ENCODE results near the gene OR5K1. TPM values are rescaled to one million over a fixed set of nuclear protein-coding genes. Genes with fewer than 3 reads are reported as not detected.

Gene OR5K1
- total RNA-seq, 1 experiment from 2014 or later, result not detected

DNA sequence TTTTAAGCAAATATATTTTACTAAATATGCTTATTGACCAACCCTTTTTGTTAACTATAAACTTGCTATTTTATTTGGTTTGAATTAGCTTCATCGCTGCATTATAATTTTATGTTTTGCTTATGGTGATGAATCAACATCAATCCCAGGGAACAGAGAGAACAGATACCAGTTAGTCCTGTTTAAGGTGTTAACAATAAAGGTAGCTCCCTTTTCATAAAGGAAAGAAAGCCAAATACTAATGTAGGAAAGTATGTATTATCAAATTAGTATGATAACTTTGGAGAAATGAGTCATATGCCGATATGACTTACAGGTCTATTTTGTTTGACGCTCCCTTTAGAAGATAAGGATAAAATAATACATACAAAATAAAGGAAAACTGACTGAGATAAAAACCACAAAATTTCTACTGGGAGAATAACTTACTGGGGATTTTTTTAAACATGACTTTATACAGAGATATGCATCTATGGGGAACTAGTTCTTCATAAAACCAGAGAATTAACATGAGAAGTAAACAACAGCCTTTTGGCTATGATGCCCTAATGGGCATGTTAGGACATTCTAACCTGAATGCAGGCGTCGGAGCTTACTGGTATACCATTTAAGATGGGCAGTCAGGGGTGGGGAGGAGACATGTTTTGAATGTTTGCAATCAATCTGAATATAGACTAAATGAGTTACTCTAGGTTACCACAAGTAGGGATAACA, 39.0 kb downstream of the OR5K1 start:
- CTCF ChIA-PET, result no interaction called here
- Histone ChIP-seq H3K4me3 (replicated peaks in 1 of 2; ENCODE audit: low read depth in 1 of 2, low read length in 2 of 2) (no peak overlapping the region), H3K9ac (ENCODE audit: low read length) (no peak overlapping the region), H3K79me2 (ENCODE audit: insufficient read depth, low read length) (no peaks in the 10 kb centered on the region), H3K36me3 (ENCODE audit: control insufficient read depth in 1 of 2, insufficient read depth in 2 of 2, low read length in 2 of 2) (no peaks in the 10 kb centered on the region), H3K27me3 (ENCODE audit: insufficient read depth, low read length) (no peaks in the 10 kb centered on the region), H3K9me3 (ENCODE audit: control insufficient read depth in 1 of 2, insufficient read depth in 1 of 2, low read depth in 1 of 2, low read length in 2 of 2) (no peaks in the 10 kb centered on the region), H3K9me2 (ENCODE audit: insufficient read depth) (no peaks in the 10 kb centered on the region), H3K4me1 (ENCODE audit: control insufficient read depth in 1 of 2, insufficient read depth in 2 of 2, low read length in 2 of 2) (peaks cover 14 to 16% of the 10 kb centered on the region in 2 experiments; a peak in 3 of 4 replicates), H2AFZ (ENCODE audit: low read depth, low read length, poor library complexity, severe bottlenecking) (no peak overlapping the region), H3K4me2 (ENCODE audit: low read length) (no peak overlapping the region), H3K27ac (ENCODE audit: low read depth, low read length) (no peak overlapping the region), H4K20me1 (ENCODE audit: insufficient read depth) (no peaks in the 10 kb centered on the region)
- RAD21 ChIA-PET (ENCODE audit: low non-redundant PET in 1 of 2, low total read pairs in 2 of 2, uncharacterized antibody in 2 of 2, unreplicated experiment in 2 of 2), result no interaction called here
- ATAC-seq, result no peak
- no peak for DNase-seq (ENCODE audit: low read depth, low spot score)
- intact Hi-C loops (cut with micrococcal nuclease), result no loop called here
- no TSS peak for BruUV-seq (replicated peaks)
- POLR2A ChIA-PET, result interaction anchor here (1.0 kb wide), 1 partner anchor 10 kb away, joined by 3 read pairs; no protein-coding TSS in a partner anchor
- no peak for TF ChIP-seq ELF1 (IDR thresholded peaks at IDR 0.05; ENCODE audit: borderline replicate concordance, low read depth)
- no peak for TF ChIP-seq SP1 (IDR thresholded peaks at IDR 0.05; ENCODE audit: low read depth)
- no peak for TF ChIP-seq SRF (IDR thresholded peaks at IDR 0.05; ENCODE audit: low read depth)
- TF ChIP-seq EGR1 (IDR thresholded peaks at IDR 0.05; ENCODE audit: low read depth), result no peak
- TF ChIP-seq SIN3A (IDR thresholded peaks at IDR 0.05; ENCODE audit: low read depth), result no peak
- no peak for TF ChIP-seq YY1 (IDR thresholded peaks at IDR 0.05; ENCODE audit: extremely low read depth, insufficient replicate concordance, low read depth, low read length)
- no peak for TF ChIP-seq EZH2 (IDR thresholded peaks at IDR 0.05)

DNA sequence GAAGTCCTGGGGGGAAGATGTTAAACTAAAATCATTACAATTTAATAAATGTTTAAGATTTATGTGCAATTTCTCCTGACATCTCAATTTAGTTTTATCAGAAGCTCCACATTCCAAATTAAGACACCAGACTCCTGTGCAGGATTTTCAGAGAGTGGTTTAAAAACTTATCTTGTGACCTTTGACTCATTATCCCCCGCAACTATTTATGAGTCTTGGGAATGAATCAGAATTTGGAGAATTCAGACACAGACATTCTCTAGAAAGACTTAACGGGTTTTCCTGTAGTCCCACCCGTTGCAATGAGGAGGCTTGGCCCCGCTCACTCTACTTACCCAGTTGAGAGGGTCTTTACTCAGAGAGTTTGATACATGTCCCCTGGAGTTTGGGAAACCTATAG, 41.5 kb downstream of the OR5K1 start:
- BruUV-seq (replicated peaks), result no TSS peak
- peak overlapping the region; percentile 15; the same call in 1 of the 2 replicates for H3K4me2 ChIP-seq (ENCODE audit: low read length)
- no peaks in the 10 kb centered on the region for H3K36me3 ChIP-seq (ENCODE audit: control insufficient read depth in 1 of 2, insufficient read depth in 2 of 2, low read length in 2 of 2)
- ChIA-PET POLR2A (interaction anchor here (0.7 to 1.8 kb wide), 3 partner anchors 9 to 22 kb away, joined by 4 to 6 read pairs (median 5); no protein-coding TSS in a partner anchor), CTCF (no interaction called here), RAD21 (ENCODE audit: low non-redundant PET in 1 of 2, low total read pairs in 2 of 2, uncharacterized antibody in 2 of 2, unreplicated experiment in 2 of 2) (no interaction called here)
- H3K79me2 ChIP-seq (ENCODE audit: insufficient read depth, low read length), result no peaks in the 10 kb centered on the region
- no peak overlapping the region for H3K9ac ChIP-seq (ENCODE audit: low read length)
- no peak overlapping the region for H3K27ac ChIP-seq (ENCODE audit: low read depth, low read length)
- ATAC-seq (no peak), DNase-seq (ENCODE audit: low read depth, low spot score) (no peak)
- H3K9me2 ChIP-seq (ENCODE audit: insufficient read depth), result no peaks in the 10 kb centered on the region
- H3K9me3 ChIP-seq (ENCODE audit: control insufficient read depth in 1 of 2, insufficient read depth in 1 of 2, low read depth in 1 of 2, low read length in 2 of 2), result no peaks in the 10 kb centered on the region
- no peaks in the 10 kb centered on the region for H3K27me3 ChIP-seq (ENCODE audit: insufficient read depth, low read length)
- peaks cover 20 to 21% of the 10 kb centered on the region in 2 experiments; a peak in 3 of 4 replicates for H3K4me1 ChIP-seq (ENCODE audit: control insufficient read depth in 1 of 2, insufficient read depth in 2 of 2, low read length in 2 of 2)
- H2AFZ ChIP-seq (ENCODE audit: low read depth, low read length, poor library complexity, severe bottlenecking), result no peak overlapping the region
- H4K20me1 ChIP-seq (ENCODE audit: insufficient read depth), result no peaks in the 10 kb centered on the region
- H3K4me3 ChIP-seq (replicated peaks in 1 of 2; ENCODE audit: low read depth in 1 of 2, low read length in 2 of 2), result no peak overlapping the region
- intact Hi-C loops (cut with micrococcal nuclease), result no loop called here
- TF ChIP-seq EZH2phosphoT487 (IDR thresholded peaks at IDR 0.05; ENCODE audit: borderline replicate concordance), result no peak
- TF ChIP-seq TCF7L2 (IDR thresholded peaks at IDR 0.05; ENCODE audit: borderline replicate concordance, extremely low read depth, insufficient read depth, insufficient read length), result no peak
- TF ChIP-seq ELF1 (IDR thresholded peaks at IDR 0.05; ENCODE audit: borderline replicate concordance, low read depth), result no peak
- TF ChIP-seq, protein P1, sequence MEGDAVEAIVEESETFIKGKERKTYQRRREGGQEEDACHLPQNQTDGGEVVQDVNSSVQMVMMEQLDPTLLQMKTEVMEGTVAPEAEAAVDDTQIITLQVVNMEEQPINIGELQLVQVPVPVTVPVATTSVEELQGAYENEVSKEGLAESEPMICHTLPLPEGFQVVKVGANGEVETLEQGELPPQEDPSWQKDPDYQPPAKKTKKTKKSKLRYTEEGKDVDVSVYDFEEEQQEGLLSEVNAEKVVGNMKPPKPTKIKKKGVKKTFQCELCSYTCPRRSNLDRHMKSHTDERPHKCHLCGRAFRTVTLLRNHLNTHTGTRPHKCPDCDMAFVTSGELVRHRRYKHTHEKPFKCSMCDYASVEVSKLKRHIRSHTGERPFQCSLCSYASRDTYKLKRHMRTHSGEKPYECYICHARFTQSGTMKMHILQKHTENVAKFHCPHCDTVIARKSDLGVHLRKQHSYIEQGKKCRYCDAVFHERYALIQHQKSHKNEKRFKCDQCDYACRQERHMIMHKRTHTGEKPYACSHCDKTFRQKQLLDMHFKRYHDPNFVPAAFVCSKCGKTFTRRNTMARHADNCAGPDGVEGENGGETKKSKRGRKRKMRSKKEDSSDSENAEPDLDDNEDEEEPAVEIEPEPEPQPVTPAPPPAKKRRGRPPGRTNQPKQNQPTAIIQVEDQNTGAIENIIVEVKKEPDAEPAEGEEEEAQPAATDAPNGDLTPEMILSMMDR (IDR thresholded peaks at IDR 0.05 in 2 of 3, conservative IDR thresholded peaks at IDR 0.05 in 1 of 3; ENCODE audit: borderline replicate concordance in 1 of 3, insufficient read depth in 1 of 3, low read depth in 2 of 3, low read length in 2 of 3), result no peak
- no peak for TF ChIP-seq CBX3 (IDR thresholded peaks at IDR 0.05; ENCODE audit: low read depth)
- TF ChIP-seq YY1 (IDR thresholded peaks at IDR 0.05; ENCODE audit: extremely low read depth, insufficient replicate concordance, low read depth, low read length), result no peak
- no peak for TF ChIP-seq ZNF274 (IDR thresholded peaks at IDR 0.05; ENCODE audit: low read depth, low read length)
- no peak for TF ChIP-seq CEBPB (IDR thresholded peaks at IDR 0.05; ENCODE audit: low read depth)
- TF ChIP-seq SP1 (IDR thresholded peaks at IDR 0.05; ENCODE audit: low read depth), result no peak
- TF ChIP-seq ZFX (IDR thresholded peaks at IDR 0.05), result no peak
- no peak for TF ChIP-seq RAD21 (IDR thresholded peaks at IDR 0.05; ENCODE audit: low read depth)
- no peak for TF ChIP-seq SRF (IDR thresholded peaks at IDR 0.05; ENCODE audit: low read depth)
- TF ChIP-seq SIN3A (IDR thresholded peaks at IDR 0.05; ENCODE audit: low read depth), result no peak

Measured in HCT116 (cell line).